PC-3 (cell line): ENCODE results near the gene KIF1B. TPM values are rescaled to one million over a fixed set of nuclear protein-coding genes. Genes with fewer than 3 reads are reported as not detected.

Experiments
- ATAC-seq: fragments of 200-7000 bp; cut with Tn5 transposase; 2 replicates; pipeline ENCODE4 v1.9.1; 2020; ENCODE audit warnings: mild to moderate bottlenecking, moderate library complexity
- BruUV-seq: library from RNA; stranded (reverse); fragments of 400-500 nt; replicated peaks from 2 replicates; lab custom pipeline; 2021; lab: Mats Ljungman, UMichigan
- CTCF ChIA-PET: fragments of 300-600 bp; sonication (Branson Sonifier 250); formaldehyde crosslinking; loops from one replicate; lab custom pipeline; 2022; ENCODE audit warnings: antibody characterized with exemption; lab: Charles Lee
- POLR2A ChIA-PET: fragments of 300-600 bp; sonication (Branson Sonifier 250); formaldehyde crosslinking; loops from one replicate; lab custom pipeline; 2022; ENCODE audit warnings: antibody characterized with exemption; ENCODE audit not compliant: unreplicated experiment; lab: Charles Lee
- DNase-seq: peaks from one replicate; pipeline ENCODE4 v3.0.0-alpha.2; 2015
- H2AFZ ChIP-seq: fragments of 300-600 bp; sonication (generic); 2 replicates; pipeline ENCODE4 v1.6.0; 2016; ENCODE audit warnings: antibody characterized with exemption, low read length
- H3F3A ChIP-seq: fragments of 300-600 bp; sonication (generic); one replicate; pipeline ENCODE4 v1.6.0; 2017; ENCODE audit warnings: antibody characterized with exemption, low read length, control low read depth, mild to moderate bottlenecking; ENCODE audit not compliant: unreplicated experiment
- H3K27ac ChIP-seq: fragments of 300-600 bp; sonication (generic); 2 replicates; pipeline ENCODE4 v1.5.1; 2016; ENCODE audit warnings: mild to moderate bottlenecking, low read length
- H3K27me3 ChIP-seq: fragments of 300-600 bp; sonication (generic); 2 replicates; pipeline ENCODE4 v1.6.1; 2016; ENCODE audit warnings: low read length, mixed read lengths
- H3K36me3 ChIP-seq: fragments of 300-600 bp; sonication (generic); 2 replicates; pipeline ENCODE4 v1.6.1; 2016; ENCODE audit warnings: low read depth, mixed run types, low read length, mixed read lengths
- H3K4me1 ChIP-seq: fragments of 300-600 bp; sonication (generic); 2 replicates; pipeline ENCODE4 v1.5.1; 2016; ENCODE audit warnings: low read length; ENCODE audit not compliant: insufficient read depth
- H3K4me2 ChIP-seq: fragments of 300-600 bp; sonication (generic); 2 replicates; pipeline ENCODE4 v1.6.0; 2016; ENCODE audit warnings: low read length
- H3K4me3 ChIP-seq: fragments of 300-600 bp; sonication (generic); 2 replicates; pipeline ENCODE4 v1.5.1; 2016; ENCODE audit warnings: mild to moderate bottlenecking, low read length, mixed read lengths
- H3K79me2 ChIP-seq: fragments of 300-600 bp; sonication (generic); 2 replicates; pipeline ENCODE4 v1.6.1; 2017; ENCODE audit warnings: low read length, mixed read lengths
- H3K9ac ChIP-seq: fragments of 300-600 bp; sonication (generic); 2 replicates; pipeline ENCODE4 v1.6.0; 2016; ENCODE audit warnings: mild to moderate bottlenecking, low read length
- H3K9me2 ChIP-seq: fragments of 300-600 bp; sonication (generic); replicated peaks from 2 replicates; pipeline ENCODE4 v1.6.1; 2016; ENCODE audit warnings: mixed run types, low read length, mixed read lengths
- H3K9me3 ChIP-seq: fragments of 300-600 bp; sonication (generic); 2 replicates; pipeline ENCODE4 v1.6.1; 2016; ENCODE audit warnings: low read length, mixed read lengths
- H4K20me1 ChIP-seq: fragments of 300-600 bp; sonication (generic); 2 replicates; pipeline ENCODE4 v1.6.1; 2016; ENCODE audit warnings: low read length, mixed read lengths
- EZH2 ChIP-seq: fragments of 300-600 bp; sonication (generic); IDR thresholded peaks from one replicate; pipeline ENCODE4 v1.6.1; 2017; ENCODE audit warnings: antibody characterized with exemption, mild to moderate bottlenecking, low read length; ENCODE audit not compliant: unreplicated experiment
- EZH2phosphoT487 ChIP-seq: fragments of 300-600 bp; sonication (generic); IDR thresholded peaks from 2 replicates; pipeline ENCODE4 v1.6.1; 2018; ENCODE audit warnings: mild to moderate bottlenecking, antibody characterized with exemption, low read length, borderline replicate concordance
- intact Hi-C: fragments of 100-400 bp; cut with micrococcal nuclease; formaldehyde crosslinking; loops from 2 replicates; pipeline ENCODE4 v1.9.0; 2023
- total RNA-seq: library from RNA; depleted of rRNA; stranded (reverse); fragments of >200 nt; gene quantifications from 2 replicates; pipeline ENCODE4 v1.2.3, GENCODE V29; 2014
- TF ChIP-seq, protein P1 (sequence below): fragments of 300-600 bp; sonication (generic); conservative IDR thresholded peaks from 2 replicates; pipeline ENCODE4 v1.5.1; 2017; ENCODE audit warnings: antibody characterized with exemption, low read depth, mild to moderate bottlenecking, low read length

The KIF1B gene
- total RNA-seq, 1 experiment from 2014 or later: 21.4 TPM

DNA sequence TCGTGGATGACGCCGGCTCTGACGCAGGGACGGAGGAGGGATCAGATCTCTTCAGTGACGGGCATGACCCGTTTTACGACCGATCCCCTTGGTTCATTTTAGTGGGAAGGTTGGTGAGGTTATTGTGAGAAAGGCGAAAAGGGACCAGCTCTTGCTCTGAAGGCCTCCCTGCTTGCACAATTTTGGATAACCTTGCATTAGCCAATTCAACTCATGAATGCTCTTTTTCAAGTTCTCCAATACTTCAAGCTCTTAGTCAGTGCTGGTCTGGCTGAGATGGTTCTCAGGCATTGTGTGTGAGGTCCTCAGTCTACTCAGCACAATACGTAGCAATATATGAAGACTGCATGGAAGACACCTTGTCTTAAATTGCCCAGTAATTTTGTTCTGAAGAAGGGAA lies 115.9 kb downstream of the KIF1B start:
- H4K20me1 ChIP-seq: no peaks in the 10 kb centered on the region
- TF ChIP-seq, protein P1, sequence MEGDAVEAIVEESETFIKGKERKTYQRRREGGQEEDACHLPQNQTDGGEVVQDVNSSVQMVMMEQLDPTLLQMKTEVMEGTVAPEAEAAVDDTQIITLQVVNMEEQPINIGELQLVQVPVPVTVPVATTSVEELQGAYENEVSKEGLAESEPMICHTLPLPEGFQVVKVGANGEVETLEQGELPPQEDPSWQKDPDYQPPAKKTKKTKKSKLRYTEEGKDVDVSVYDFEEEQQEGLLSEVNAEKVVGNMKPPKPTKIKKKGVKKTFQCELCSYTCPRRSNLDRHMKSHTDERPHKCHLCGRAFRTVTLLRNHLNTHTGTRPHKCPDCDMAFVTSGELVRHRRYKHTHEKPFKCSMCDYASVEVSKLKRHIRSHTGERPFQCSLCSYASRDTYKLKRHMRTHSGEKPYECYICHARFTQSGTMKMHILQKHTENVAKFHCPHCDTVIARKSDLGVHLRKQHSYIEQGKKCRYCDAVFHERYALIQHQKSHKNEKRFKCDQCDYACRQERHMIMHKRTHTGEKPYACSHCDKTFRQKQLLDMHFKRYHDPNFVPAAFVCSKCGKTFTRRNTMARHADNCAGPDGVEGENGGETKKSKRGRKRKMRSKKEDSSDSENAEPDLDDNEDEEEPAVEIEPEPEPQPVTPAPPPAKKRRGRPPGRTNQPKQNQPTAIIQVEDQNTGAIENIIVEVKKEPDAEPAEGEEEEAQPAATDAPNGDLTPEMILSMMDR: no peak
- TF ChIP-seq EZH2phosphoT487 (no peak), EZH2 (no peak)
- no peak overlapping the region for H3K27ac ChIP-seq
- H3K9ac ChIP-seq: no peak overlapping the region
- DNase-seq (no peak), ATAC-seq (no peak)
- no peak overlapping the region for H3K4me3 ChIP-seq
- CTCF ChIA-PET: no interaction called here
- H3K9me2 ChIP-seq: no peaks in the 10 kb centered on the region
- no peaks in the 10 kb centered on the region for H3K36me3 ChIP-seq
- intact Hi-C loops: no loop called here
- no peak overlapping the region for H2AFZ ChIP-seq
- no peaks in the 10 kb centered on the region for H3K27me3 ChIP-seq
- POLR2A ChIA-PET: no interaction called here
- no peak overlapping the region for H3K4me2 ChIP-seq
- BruUV-seq: no TSS peak
- H3K79me2 ChIP-seq: no peaks in the 10 kb centered on the region
- H3K9me3 ChIP-seq: no peaks in the 10 kb centered on the region
- H3K4me1 ChIP-seq: no peaks in the 10 kb centered on the region
- H3F3A ChIP-seq: no peaks in the 10 kb centered on the region

DNA sequence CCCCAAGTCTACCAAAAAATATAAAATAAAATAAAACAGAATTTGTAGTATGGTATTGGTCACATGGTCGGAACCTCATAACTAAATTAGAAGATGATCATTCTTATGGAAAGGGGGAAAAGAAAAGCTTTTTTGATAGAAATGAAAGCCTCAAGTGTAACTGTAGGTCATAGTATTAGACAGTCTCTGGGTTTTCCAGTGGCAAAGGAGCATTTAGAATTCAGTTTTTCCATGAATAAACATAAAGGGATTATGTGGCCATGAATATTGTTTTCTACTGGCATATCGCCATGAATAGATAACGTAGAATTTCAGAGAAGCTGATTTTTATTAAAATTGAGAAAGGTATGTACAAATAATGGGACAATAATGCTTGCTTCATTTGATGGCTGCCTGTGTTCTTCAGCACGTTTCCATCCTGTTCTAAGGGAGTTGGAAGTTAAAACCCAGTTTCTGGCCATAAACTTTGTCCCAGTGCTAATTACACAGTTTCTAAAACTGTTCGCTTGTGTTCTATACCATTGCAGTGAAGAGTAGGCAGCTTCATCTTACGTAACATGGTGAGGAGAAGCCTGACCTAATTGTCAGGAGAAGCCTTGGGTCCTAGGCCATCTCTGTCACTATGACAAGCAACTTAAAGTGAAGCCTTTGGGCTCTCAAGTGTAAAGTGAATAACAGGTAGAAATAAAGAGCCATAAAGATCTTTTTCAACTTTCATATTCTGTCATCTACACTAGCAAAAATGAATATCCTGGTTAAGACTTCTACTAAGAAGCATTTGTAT lies 118.0 kb downstream of the KIF1B start:
- Histone ChIP-seq H3K9me3 (no peaks in the 10 kb centered on the region), H3K9me2 (no peaks in the 10 kb centered on the region), H4K20me1 (no peaks in the 10 kb centered on the region), H3K4me2 (no peak overlapping the region), H3K27me3 (no peaks in the 10 kb centered on the region), H3K79me2 (no peaks in the 10 kb centered on the region), H2AFZ (no peak overlapping the region), H3K9ac (no peak overlapping the region), H3F3A (no peaks in the 10 kb centered on the region), H3K36me3 (no peaks in the 10 kb centered on the region), H3K4me3 (no peak overlapping the region), H3K4me1 (no peaks in the 10 kb centered on the region), H3K27ac (no peak overlapping the region)
- no peak for DNase-seq
- POLR2A ChIA-PET: no interaction called here
- no peak for ATAC-seq
- TF ChIP-seq EZH2phosphoT487: no peak
- TF ChIP-seq, protein P1: no peak
- no peak for TF ChIP-seq EZH2
- intact Hi-C loops: no loop called here
- no TSS peak for BruUV-seq
- CTCF ChIA-PET: no interaction called here

DNA sequence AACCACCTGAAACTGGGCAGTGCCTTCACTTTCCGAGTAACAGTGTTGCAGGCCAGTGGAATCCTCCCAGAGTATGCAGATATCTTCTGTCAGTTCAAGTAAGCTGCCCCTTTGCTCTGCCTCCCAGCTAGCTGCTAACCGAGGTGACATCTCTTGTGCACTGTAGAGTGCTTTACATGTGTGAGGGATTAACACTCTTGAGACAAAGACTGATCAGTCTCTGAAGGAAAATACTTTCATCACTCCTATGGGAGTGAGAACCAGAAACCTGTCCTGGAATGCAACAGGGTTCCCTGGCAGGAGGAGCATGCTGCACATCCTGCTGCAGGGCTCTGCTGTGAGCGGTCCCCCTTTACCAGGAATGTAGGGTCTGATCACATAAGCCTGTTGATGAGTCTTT lies 127.1 kb downstream of the KIF1B start:
- intact Hi-C loops: loop anchor here (10.0 kb wide), 1 partner anchor 383 kb away; no protein-coding TSS in a partner anchor
- no peaks in the 10 kb centered on the region for H3K9me2 ChIP-seq
- no peak overlapping the region for H2AFZ ChIP-seq
- DNase-seq (no peak), ATAC-seq (no peak)
- no peaks in the 10 kb centered on the region for H4K20me1 ChIP-seq
- H3K4me2 ChIP-seq: no peak overlapping the region
- H3K27ac ChIP-seq: no peak overlapping the region
- no peak overlapping the region for H3K9ac ChIP-seq
- no peak overlapping the region for H3K4me3 ChIP-seq
- H3F3A ChIP-seq: no peaks in the 10 kb centered on the region
- TF ChIP-seq EZH2phosphoT487 (no peak), EZH2 (no peak)
- TF ChIP-seq, protein P1: no peak
- H3K4me1 ChIP-seq: 0 out of 2 replicates have a peak, but pooled peaks cover 3% of the 10 kb centered on the region
- ChIA-PET POLR2A (no interaction called here), CTCF (interaction anchor here (1.4 kb wide), 1 partner anchor 128 kb away, joined by 6 read pairs; the partner anchor contains the start of gene KIF1B)
- no peaks in the 10 kb centered on the region; the same call in 1 of the 2 replicates for H3K36me3 ChIP-seq
- no peaks in the 10 kb centered on the region for H3K9me3 ChIP-seq
- no peaks in the 10 kb centered on the region for H3K79me2 ChIP-seq
- no TSS peak for BruUV-seq
- H3K27me3 ChIP-seq: no peaks in the 10 kb centered on the region
